ENCODE measurements around the gene PCDHB6.

DNA sequence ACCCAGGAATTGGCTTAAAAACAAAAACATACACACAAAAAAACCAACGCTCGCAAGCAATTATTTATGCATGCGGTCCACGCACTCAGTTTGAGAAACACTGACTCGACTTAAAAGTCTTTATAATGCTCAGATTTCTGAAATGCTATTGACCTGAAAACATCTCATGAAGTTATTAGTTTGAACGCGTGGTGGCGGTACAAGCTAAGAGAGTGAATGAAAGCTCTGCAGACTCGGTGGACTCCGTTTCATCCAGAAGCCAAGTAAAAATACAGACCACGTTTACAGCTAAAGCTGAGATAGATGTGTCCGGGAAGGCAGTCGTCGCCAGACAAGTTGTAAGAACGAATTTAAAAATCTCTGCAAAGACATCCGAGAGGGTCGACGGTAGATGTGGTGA is at the start of gene PCDHB6:
- TF ChIP-seq, protein P1, sequence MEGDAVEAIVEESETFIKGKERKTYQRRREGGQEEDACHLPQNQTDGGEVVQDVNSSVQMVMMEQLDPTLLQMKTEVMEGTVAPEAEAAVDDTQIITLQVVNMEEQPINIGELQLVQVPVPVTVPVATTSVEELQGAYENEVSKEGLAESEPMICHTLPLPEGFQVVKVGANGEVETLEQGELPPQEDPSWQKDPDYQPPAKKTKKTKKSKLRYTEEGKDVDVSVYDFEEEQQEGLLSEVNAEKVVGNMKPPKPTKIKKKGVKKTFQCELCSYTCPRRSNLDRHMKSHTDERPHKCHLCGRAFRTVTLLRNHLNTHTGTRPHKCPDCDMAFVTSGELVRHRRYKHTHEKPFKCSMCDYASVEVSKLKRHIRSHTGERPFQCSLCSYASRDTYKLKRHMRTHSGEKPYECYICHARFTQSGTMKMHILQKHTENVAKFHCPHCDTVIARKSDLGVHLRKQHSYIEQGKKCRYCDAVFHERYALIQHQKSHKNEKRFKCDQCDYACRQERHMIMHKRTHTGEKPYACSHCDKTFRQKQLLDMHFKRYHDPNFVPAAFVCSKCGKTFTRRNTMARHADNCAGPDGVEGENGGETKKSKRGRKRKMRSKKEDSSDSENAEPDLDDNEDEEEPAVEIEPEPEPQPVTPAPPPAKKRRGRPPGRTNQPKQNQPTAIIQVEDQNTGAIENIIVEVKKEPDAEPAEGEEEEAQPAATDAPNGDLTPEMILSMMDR (IDR thresholded peaks at IDR 0.05) = peak in 1 of 6 experiments; percentile 5
- TF ChIP-seq POLR2A (IDR thresholded peaks at IDR 0.05) = no peak

All from esophagus squamous epithelium (tissue), 4 donors.